ENCODE results near the gene ASB11.
A peak's percentile ranks its signal among the peaks of the same experiment; 100 is the strongest.

ASB11 gene

GRCh38 chrX:15350329-15350996, 35.0 kb upstream of the ASB11 start:
- Histone ChIP-seq H2AFZ (ENCODE audit: low read depth, low read length) (no peak overlapping the region), H3K36me3 (ENCODE audit: insufficient read depth, low read length) (no peaks in the 10 kb centered on the region), H3K4me3 (ENCODE audit: low read depth in 1 of 2, low read length in 2 of 2) (no peak overlapping the region), H3K9ac (ENCODE audit: low read depth, low read length) (no peak overlapping the region), H3K4me2 (ENCODE audit: insufficient read depth, low read length) (no peak overlapping the region), H3K9me3 (ENCODE audit: insufficient read depth, low read length, severe bottlenecking) (no peaks in the 10 kb centered on the region), H3K27me3 (ENCODE audit: insufficient read depth, low read length, poor library complexity) (no peaks in the 10 kb centered on the region), H4K20me1 (ENCODE audit: insufficient read depth, low read length) (no peaks in the 10 kb centered on the region), H3K27ac (ENCODE audit: low read length) (no peak overlapping the region), H3K4me1 (ENCODE audit: insufficient read depth, low read length) (no peaks in the 10 kb centered on the region), H3K79me2 (ENCODE audit: insufficient read depth, low read length) (no peaks in the 10 kb centered on the region)
- ATAC-seq (ENCODE audit: insufficient read depth, low read depth) (no peak), DNase-seq (no peak)
- no peak for TF ChIP-seq EZH2 (IDR thresholded peaks at IDR 0.05; ENCODE audit: borderline replicate concordance, low read depth, low read length, severe bottlenecking)
- TF ChIP-seq CTCF (IDR thresholded peaks at IDR 0.05; ENCODE audit: borderline replicate concordance, extremely low read depth, low read length, poor library complexity, severe bottlenecking), result no peak

- no peak overlapping the region for H2AFZ ChIP-seq (ENCODE audit: low read depth, low read length)
- no peak overlapping the region for H3K27ac ChIP-seq (ENCODE audit: low read length)
- no peak overlapping the region for H3K4me3 ChIP-seq (ENCODE audit: low read depth in 1 of 2, low read length in 2 of 2)
- no peaks in the 10 kb centered on the region for H3K9me3 ChIP-seq (ENCODE audit: insufficient read depth, low read length, severe bottlenecking)
- TF ChIP-seq CTCF (IDR thresholded peaks at IDR 0.05; ENCODE audit: borderline replicate concordance, extremely low read depth, low read length, poor library complexity, severe bottlenecking) (peak; percentile 58), EZH2 (IDR thresholded peaks at IDR 0.05; ENCODE audit: borderline replicate concordance, low read depth, low read length, severe bottlenecking) (no peak)
- DNase-seq (peak; percentile 6), ATAC-seq (ENCODE audit: insufficient read depth, low read depth) (peak; percentile 60)
- no peaks in the 10 kb centered on the region for H4K20me1 ChIP-seq (ENCODE audit: insufficient read depth, low read length)
- H3K4me1 ChIP-seq (ENCODE audit: insufficient read depth, low read length), result no peaks in the 10 kb centered on the region
- H3K27me3 ChIP-seq (ENCODE audit: insufficient read depth, low read length, poor library complexity), result no peaks in the 10 kb centered on the region
- no peaks in the 10 kb centered on the region for H3K79me2 ChIP-seq (ENCODE audit: insufficient read depth, low read length)
- no peak overlapping the region for H3K4me2 ChIP-seq (ENCODE audit: insufficient read depth, low read length)
- no peaks in the 10 kb centered on the region for H3K36me3 ChIP-seq (ENCODE audit: insufficient read depth, low read length)
- no peak overlapping the region for H3K9ac ChIP-seq (ENCODE audit: low read depth, low read length)
Measured at GRCh38 chrX:15349046-15349445, 33.6 kb upstream of the ASB11 start.

GRCh38 chrX:15345976-15346375, 30.5 kb upstream of the ASB11 start:
- no peak overlapping the region for H3K4me3 ChIP-seq (ENCODE audit: low read depth in 1 of 2, low read length in 2 of 2)
- H3K4me1 ChIP-seq (ENCODE audit: insufficient read depth, low read length), result no peaks in the 10 kb centered on the region
- TF ChIP-seq CTCF (IDR thresholded peaks at IDR 0.05; ENCODE audit: borderline replicate concordance, extremely low read depth, low read length, poor library complexity, severe bottlenecking), result no peak
- TF ChIP-seq EZH2 (IDR thresholded peaks at IDR 0.05; ENCODE audit: borderline replicate concordance, low read depth, low read length, severe bottlenecking), result no peak
- H3K27me3 ChIP-seq (ENCODE audit: insufficient read depth, low read length, poor library complexity), result no peaks in the 10 kb centered on the region
- H2AFZ ChIP-seq (ENCODE audit: low read depth, low read length), result no peak overlapping the region
- H3K9ac ChIP-seq (ENCODE audit: low read depth, low read length), result no peak overlapping the region
- H3K27ac ChIP-seq (ENCODE audit: low read length), result no peak overlapping the region
- H3K4me2 ChIP-seq (ENCODE audit: insufficient read depth, low read length), result no peak overlapping the region
- H3K36me3 ChIP-seq (ENCODE audit: insufficient read depth, low read length), result no peaks in the 10 kb centered on the region
- DNase-seq (no peak), ATAC-seq (ENCODE audit: insufficient read depth, low read depth) (no peak)
- H3K79me2 ChIP-seq (ENCODE audit: insufficient read depth, low read length), result no peaks in the 10 kb centered on the region
- no peaks in the 10 kb centered on the region for H4K20me1 ChIP-seq (ENCODE audit: insufficient read depth, low read length)
- H3K9me3 ChIP-seq (ENCODE audit: insufficient read depth, low read length, severe bottlenecking), result no peaks in the 10 kb centered on the region
